Nephron progenitor cell (in vitro differentiated cells): ENCODE measurements around the gene GATA6.
A peak's percentile ranks its signal among the peaks of the same experiment; 100 is the strongest.

Experiments
- DNase-seq: peaks from one replicate; pipeline ENCODE4 v3.0.0; 2021
- H3K27ac Mint-ChIP-seq: 2 replicates; pipeline ENCODE4 v1.8.0; 2021; ENCODE audit warnings: mild to moderate bottlenecking, moderate library complexity, mixed read lengths
- H3K27me3 Mint-ChIP-seq: 2 replicates; pipeline ENCODE4 v1.8.0; 2021; ENCODE audit warnings: mild to moderate bottlenecking, low read depth, mixed read lengths; ENCODE audit not compliant: poor library complexity
- H3K36me3 Mint-ChIP-seq: 2 replicates; pipeline ENCODE4 v1.8.0; 2021; ENCODE audit warnings: low read depth, mixed read lengths
- H3K4me1 Mint-ChIP-seq: 2 replicates; pipeline ENCODE4 v1.8.0; 2021; ENCODE audit warnings: mixed read lengths
- H3K4me3 Mint-ChIP-seq: 2 replicates; pipeline ENCODE4 v1.8.0; 2021; ENCODE audit warnings: mild to moderate bottlenecking, moderate library complexity, mixed read lengths
- H3K9me3 Mint-ChIP-seq: 2 replicates; pipeline ENCODE4 v1.8.0; 2021; ENCODE audit warnings: mild to moderate bottlenecking, moderate library complexity, mixed read lengths
- TF ChIP-seq, protein P1 (sequence below): fragments of 200-600 bp; sonication (generic); IDR thresholded peaks from 2 replicates; pipeline ENCODE4 v1.5.0; 2021; ENCODE audit warnings: antibody characterized with exemption

GATA6 gene

GRCh38 chr18:22164337-22165048 lies 4.9 kb upstream of the GATA6 start:
- Mint-ChIP-seq H3K27me3 (peaks cover 86% of the 10 kb centered on the region), H3K4me1 (peaks cover 52% of the 10 kb centered on the region), H3K4me3 (peak overlapping the region; percentile 23), H3K27ac (no peak overlapping the region), H3K36me3 (no peaks in the 10 kb centered on the region), H3K9me3 (no peaks in the 10 kb centered on the region)
- DNase-seq = no peak
- TF ChIP-seq, protein P1, sequence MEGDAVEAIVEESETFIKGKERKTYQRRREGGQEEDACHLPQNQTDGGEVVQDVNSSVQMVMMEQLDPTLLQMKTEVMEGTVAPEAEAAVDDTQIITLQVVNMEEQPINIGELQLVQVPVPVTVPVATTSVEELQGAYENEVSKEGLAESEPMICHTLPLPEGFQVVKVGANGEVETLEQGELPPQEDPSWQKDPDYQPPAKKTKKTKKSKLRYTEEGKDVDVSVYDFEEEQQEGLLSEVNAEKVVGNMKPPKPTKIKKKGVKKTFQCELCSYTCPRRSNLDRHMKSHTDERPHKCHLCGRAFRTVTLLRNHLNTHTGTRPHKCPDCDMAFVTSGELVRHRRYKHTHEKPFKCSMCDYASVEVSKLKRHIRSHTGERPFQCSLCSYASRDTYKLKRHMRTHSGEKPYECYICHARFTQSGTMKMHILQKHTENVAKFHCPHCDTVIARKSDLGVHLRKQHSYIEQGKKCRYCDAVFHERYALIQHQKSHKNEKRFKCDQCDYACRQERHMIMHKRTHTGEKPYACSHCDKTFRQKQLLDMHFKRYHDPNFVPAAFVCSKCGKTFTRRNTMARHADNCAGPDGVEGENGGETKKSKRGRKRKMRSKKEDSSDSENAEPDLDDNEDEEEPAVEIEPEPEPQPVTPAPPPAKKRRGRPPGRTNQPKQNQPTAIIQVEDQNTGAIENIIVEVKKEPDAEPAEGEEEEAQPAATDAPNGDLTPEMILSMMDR = no peak

DNA sequence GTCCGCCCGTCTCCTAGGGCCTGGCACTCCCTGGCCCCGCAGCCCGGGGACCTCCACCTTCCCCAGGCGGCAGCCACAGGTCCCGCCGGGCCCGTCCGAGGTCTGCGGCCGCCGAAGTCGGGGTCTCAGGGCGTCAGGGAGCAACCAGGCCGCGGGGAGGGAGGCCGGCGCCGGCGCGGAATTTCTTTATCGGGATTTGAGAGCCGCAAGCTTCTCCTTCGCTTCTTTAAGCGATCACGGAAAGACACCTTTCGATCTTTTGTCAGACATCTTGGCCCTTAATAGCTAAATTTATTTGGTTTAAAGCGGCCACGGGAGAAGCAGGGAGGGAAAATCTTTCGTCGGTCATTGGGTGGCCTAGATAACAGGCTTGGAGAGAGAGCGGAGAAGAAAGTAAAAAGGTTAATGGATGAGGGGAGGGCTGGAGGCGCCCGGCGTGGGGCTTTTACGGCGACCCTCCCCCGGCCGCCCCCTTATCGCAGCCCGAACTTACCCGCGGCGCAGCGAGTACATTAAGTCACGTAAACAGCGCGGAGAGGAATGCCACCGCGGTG lies 4.3 kb upstream of the GATA6 start:
- H3K36me3 Mint-ChIP-seq = no peaks in the 10 kb centered on the region
- H3K4me1 Mint-ChIP-seq = peaks cover 52% of the 10 kb centered on the region
- H3K9me3 Mint-ChIP-seq = no peaks in the 10 kb centered on the region
- peak; percentile 60 for DNase-seq
- H3K27ac Mint-ChIP-seq = no peak overlapping the region
- H3K4me3 Mint-ChIP-seq = peak overlapping the region; percentile 84
- H3K27me3 Mint-ChIP-seq = peaks cover 92% of the 10 kb centered on the region
- TF ChIP-seq, protein P1 = no peak

DNA sequence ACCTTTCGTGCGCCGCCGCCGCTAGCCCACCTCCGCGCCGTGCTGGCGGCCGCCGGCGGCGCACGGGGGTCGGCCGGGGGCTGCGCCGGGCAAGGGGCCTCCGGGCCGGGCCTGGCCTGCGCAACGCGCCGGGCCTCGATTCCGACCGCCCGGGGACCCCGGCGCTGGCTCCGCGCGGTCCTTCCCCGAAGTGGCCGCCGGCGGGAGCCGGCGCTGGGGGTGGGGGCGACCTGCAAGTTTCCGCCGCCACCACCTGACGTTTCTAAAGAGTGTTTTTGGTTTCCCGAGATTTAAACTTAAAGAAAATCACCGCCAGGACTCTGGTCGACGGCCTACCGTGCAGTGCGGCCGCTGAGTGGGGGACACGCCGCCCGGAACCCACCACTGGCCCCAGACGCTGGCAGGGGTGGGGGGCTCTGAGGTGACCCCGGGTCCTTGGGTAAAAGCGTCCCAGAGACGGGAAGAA lies 3.8 kb upstream of the GATA6 start:
- peaks cover 94% of the 10 kb centered on the region for H3K27me3 Mint-ChIP-seq
- H3K36me3 Mint-ChIP-seq = no peaks in the 10 kb centered on the region
- H3K4me1 Mint-ChIP-seq = peaks cover 56% of the 10 kb centered on the region
- TF ChIP-seq, protein P1 = no peak
- no peak overlapping the region for H3K27ac Mint-ChIP-seq
- DNase-seq = peak; percentile 55
- H3K9me3 Mint-ChIP-seq = no peaks in the 10 kb centered on the region
- peak overlapping the region; percentile 82 for H3K4me3 Mint-ChIP-seq

DNA sequence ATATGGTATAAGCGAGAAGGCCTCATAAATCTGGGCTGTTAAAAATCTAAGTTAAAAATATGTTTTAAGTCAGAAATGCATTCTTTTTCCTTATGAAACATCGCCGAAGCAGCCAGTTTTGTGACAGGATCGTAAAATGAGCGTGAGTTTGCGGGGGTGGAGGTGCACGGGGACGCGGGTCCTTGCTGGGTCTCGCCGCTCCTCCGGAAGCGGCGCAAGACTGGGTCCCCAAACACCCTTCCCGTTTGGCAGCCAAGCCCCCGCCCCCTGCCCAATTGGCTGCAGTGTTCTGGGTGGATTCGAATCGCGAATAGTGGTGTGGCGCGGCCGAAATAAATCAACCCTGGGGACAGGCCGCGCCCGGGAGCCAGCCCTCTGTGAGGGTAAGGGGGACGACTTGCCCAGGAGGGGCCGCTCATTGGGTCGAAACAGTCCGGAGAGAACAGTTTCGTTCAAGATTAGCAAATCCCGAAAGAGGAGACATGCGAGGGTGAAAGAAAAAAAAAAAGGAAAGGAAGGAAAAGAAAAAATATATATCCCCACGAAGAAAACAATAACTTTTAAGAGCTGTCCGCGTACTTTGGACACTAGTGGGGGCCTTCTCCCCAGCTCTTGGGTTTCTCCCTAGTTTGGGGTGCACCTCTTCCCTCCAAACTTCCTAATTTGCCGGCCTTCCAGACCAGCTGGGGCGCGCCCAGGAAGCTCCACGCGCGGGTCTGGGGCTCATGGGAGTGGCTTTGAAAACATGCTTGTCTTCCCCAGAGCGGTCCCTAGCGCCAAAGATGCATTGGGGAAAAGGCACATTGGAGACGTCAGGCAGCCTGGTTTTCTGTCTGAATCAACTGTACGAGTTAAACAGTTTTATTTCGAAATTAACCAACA lies 3.1 kb upstream of the GATA6 start:
- Mint-ChIP-seq H3K9me3 (no peaks in the 10 kb centered on the region), H3K4me1 (peaks cover 55% of the 10 kb centered on the region), H3K27me3 (peaks cover 93% of the 10 kb centered on the region), H3K36me3 (no peaks in the 10 kb centered on the region), H3K4me3 (peak overlapping the region; percentile 82), H3K27ac (no peak overlapping the region)
- DNase-seq = peak; percentile 63
- TF ChIP-seq, protein P1 = no peak

- TF ChIP-seq, protein P1 = no peak
- peak overlapping the region; percentile 82 for H3K4me3 Mint-ChIP-seq
- H3K9me3 Mint-ChIP-seq = no peaks in the 10 kb centered on the region
- peak; percentile 48 for DNase-seq
- H3K4me1 Mint-ChIP-seq = peaks cover 51% of the 10 kb centered on the region
- H3K36me3 Mint-ChIP-seq = no peaks in the 10 kb centered on the region
- peaks cover 91% of the 10 kb centered on the region for H3K27me3 Mint-ChIP-seq
- H3K27ac Mint-ChIP-seq = no peak overlapping the region
Observed at GRCh38 chr18:22167091-22167470, 2.3 kb upstream of the GATA6 start.
